Esophagus muscularis mucosa (tissue), 4 donors: ENCODE results near the gene GFRA1. TPM values are rescaled to one million over a fixed set of nuclear protein-coding genes. Genes with fewer than 3 reads are reported as not detected.

Experiments used
- DNase-seq: peaks from one replicate; pipeline ENCODE4 v3.0.0-alpha.2; 2017; ENCODE audit errors: extremely low spot score
- H3K27ac ChIP-seq, 4 donors: fragments of 200-600 bp; sonication (generic); replicated peaks in 1 of 4; 1 replicate in 3 of 4; 2 replicates in 1 of 4; pipeline ENCODE4 v1.5.1; 2016 to 2019; ENCODE audit warnings: mild to moderate bottlenecking in 1 of 4
- H3K27me3 ChIP-seq, 4 donors: fragments of 200-600 bp; sonication (generic); one replicate each; pipeline versions ENCODE4 v1.5.1 to v1.6.0; 2016 to 2019
- H3K36me3 ChIP-seq, 4 donors: fragments of 200-600 bp; sonication (generic); one replicate each; pipeline ENCODE4 v1.5.1; 2016 to 2019
- H3K4me1 ChIP-seq, 4 donors: fragments of 200-600 bp; sonication (generic); one replicate each; pipeline ENCODE4 v1.5.1; 2016 to 2019
- H3K4me3 ChIP-seq, 4 donors: fragments of 200-600 bp; sonication (generic); 1 replicate in 2 of 4; 2 replicates in 2 of 4; pipeline ENCODE4 v1.5.1; 2016 to 2019; ENCODE audit warnings: mild to moderate bottlenecking in 4 of 4, moderate library complexity in 1 of 4
- H3K9me3 ChIP-seq, 4 donors: fragments of 200-600 bp; sonication (generic); 1 replicate in 3 of 4; 2 replicates in 1 of 4; pipeline ENCODE4 v1.5.1; 2016 to 2019
- CTCF ChIP-seq, 3 experiments: fragments of 200-600 bp in 2 of 3; fragments of 450-650 bp in 1 of 3; sonication (generic) in 2 of 3; IDR thresholded peaks; one replicate each; pipeline ENCODE4 v1.5.1; 2017 to 2019; ENCODE audit warnings: antibody characterized with exemption in 3 of 3, mild to moderate bottlenecking in 2 of 3, moderate library complexity in 1 of 3
- EP300 ChIP-seq: sonication (generic); formaldehyde crosslinking; IDR thresholded peaks from one replicate; pipeline ENCODE4 v1.6.1; 2017; ENCODE audit warnings: antibody characterized with exemption
- POLR2A ChIP-seq: fragments of 450-650 bp; IDR thresholded peaks from one replicate; pipeline ENCODE4 v1.6.1; 2017; ENCODE audit warnings: antibody characterized with exemption, moderate library complexity, mild to moderate bottlenecking, low read depth
- POLR2AphosphoS5 ChIP-seq, 2 donors: sonication (generic); formaldehyde crosslinking; IDR thresholded peaks; one replicate each; pipeline ENCODE4 v1.6.1; 2017; ENCODE audit warnings: antibody characterized with exemption in 2 of 2
- WGBS: methylation state at CpG from one replicate; pipeline ENCODE4 v1.1.5; 2018; 5-methylcytosine and 5-hydroxymethylcytosine counted together
- intact Hi-C: fragments of 100-400 bp; cut with DNase I; formaldehyde crosslinking; loops from one replicate; pipeline ENCODE4 v1.15.1; 2023
- total RNA-seq, 4 donors: library from RNA; depleted of rRNA; stranded (reverse); fragments of >200 nt; gene quantifications; one replicate each; pipeline versions ENCODE4 v1.1.0 to v1.2.1, GENCODE V29; 2016

The GFRA1 gene
- total RNA-seq, 4 donors from 2014 or later: 44.0 to 73.4 (median 64.5) TPM

DNA sequence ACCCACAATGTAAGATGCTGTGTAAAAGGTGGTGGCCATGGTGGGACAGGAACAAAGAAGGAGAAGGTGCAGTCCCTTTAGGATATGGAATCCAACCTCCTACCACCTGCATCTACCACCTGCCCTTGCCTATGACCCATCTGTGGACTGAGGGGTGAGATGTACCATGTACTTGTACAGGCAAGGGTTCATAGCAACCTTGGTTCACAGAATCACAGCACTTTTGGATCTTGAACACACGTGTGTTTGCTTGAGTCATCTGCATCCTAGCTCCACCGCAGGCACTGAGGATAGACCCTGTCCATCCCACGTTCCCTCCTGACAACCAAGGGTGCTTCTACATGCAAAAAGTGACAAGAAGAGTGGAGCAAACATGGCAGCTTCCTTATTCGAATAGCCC is 162.3 kb downstream of the GFRA1 start:
- Histone ChIP-seq H3K4me3 (no peak overlapping the region), H3K36me3 (no peaks in the 10 kb centered on the region), H3K27me3 (no peaks in the 10 kb centered on the region), H3K27ac (no peak overlapping the region), H3K4me1 (no peaks in the 10 kb centered on the region), H3K9me3 (no peaks in the 10 kb centered on the region)
- TF ChIP-seq EP300 (no peak), CTCF (IDR thresholded peaks at IDR 0.05) (no peak), POLR2A (no peak), POLR2AphosphoS5 (IDR thresholded peaks at IDR 0.05) (no peak)
- intact Hi-C loops: no loop called here
- WGBS: 79% methylated on average over 4 of the region's 4 CpGs
- DNase-seq: no peak

GRCh38 chr10:116109881-116110280 is 163.1 kb downstream of the GFRA1 start:
- H3K4me1 ChIP-seq: no peaks in the 10 kb centered on the region
- no peaks in the 10 kb centered on the region for H3K36me3 ChIP-seq
- no peaks in the 10 kb centered on the region for H3K27me3 ChIP-seq
- TF ChIP-seq POLR2AphosphoS5 (IDR thresholded peaks at IDR 0.05): no peak
- no peak for TF ChIP-seq POLR2A
- no peak for TF ChIP-seq CTCF (IDR thresholded peaks at IDR 0.05)
- TF ChIP-seq EP300: no peak
- no CpG with 5 or more reads among the region's 2 CpGs for WGBS
- intact Hi-C loops: no loop called here
- no peaks in the 10 kb centered on the region for H3K9me3 ChIP-seq
- DNase-seq: no peak
- no peak overlapping the region for H3K4me3 ChIP-seq
- no peak overlapping the region for H3K27ac ChIP-seq

DNA sequence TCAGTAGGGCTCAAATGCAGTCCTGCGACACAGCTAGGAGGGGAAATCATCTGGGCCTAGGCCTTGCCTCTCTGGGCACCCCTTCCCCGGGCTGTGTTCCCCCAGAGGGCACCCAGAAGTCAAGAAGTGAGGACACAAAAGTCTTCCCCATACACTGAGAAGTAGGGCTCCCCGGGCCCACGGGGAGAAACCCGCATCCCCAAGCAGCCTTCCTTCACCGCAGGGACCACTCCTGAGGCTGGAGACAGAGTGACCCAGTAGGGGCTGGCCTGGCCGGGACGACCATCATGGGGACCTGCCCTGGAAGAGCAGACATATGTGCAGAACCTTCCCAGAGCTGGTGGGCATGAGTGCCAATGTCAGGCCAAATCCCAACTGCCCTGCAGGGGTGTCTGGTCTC is 163.5 kb downstream of the GFRA1 start:
- intact Hi-C loops: no loop called here
- WGBS: 83% methylated on average over 7 of the region's 8 CpGs
- Histone ChIP-seq H3K27me3 (no peaks in the 10 kb centered on the region), H3K27ac (no peak overlapping the region), H3K36me3 (no peaks in the 10 kb centered on the region), H3K9me3 (no peaks in the 10 kb centered on the region), H3K4me3 (no peak overlapping the region), H3K4me1 (no peaks in the 10 kb centered on the region)
- no peak for TF ChIP-seq POLR2AphosphoS5 (IDR thresholded peaks at IDR 0.05)
- no peak for TF ChIP-seq POLR2A
- no peak for TF ChIP-seq EP300
- no peak for TF ChIP-seq CTCF (IDR thresholded peaks at IDR 0.05)
- no peak for DNase-seq

- Histone ChIP-seq H3K4me3 (no peak overlapping the region), H3K4me1 (no peaks in the 10 kb centered on the region), H3K27ac (no peak overlapping the region), H3K36me3 (no peaks in the 10 kb centered on the region), H3K9me3 (no peaks in the 10 kb centered on the region), H3K27me3 (no peaks in the 10 kb centered on the region)
- WGBS: 63% methylated on average over 3 of the region's 3 CpGs
- no peak for DNase-seq
- intact Hi-C loops: no loop called here
- TF ChIP-seq POLR2AphosphoS5 (IDR thresholded peaks at IDR 0.05) (no peak), POLR2A (no peak), CTCF (IDR thresholded peaks at IDR 0.05) (no peak), EP300 (no peak)
These were observed 164.9 kb downstream of the GFRA1 start for GRCh38 chr10:116108095-116108494.

GRCh38 chr10:116106611-116107010 is 166.4 kb downstream of the GFRA1 start:
- WGBS: 91% methylated on average over 5 of the region's 5 CpGs
- no peaks in the 10 kb centered on the region for H3K36me3 ChIP-seq
- H3K4me1 ChIP-seq: no peaks in the 10 kb centered on the region
- no peaks in the 10 kb centered on the region for H3K9me3 ChIP-seq
- H3K27me3 ChIP-seq: no peaks in the 10 kb centered on the region
- intact Hi-C loops: no loop called here
- no peak overlapping the region for H3K27ac ChIP-seq
- TF ChIP-seq EP300 (no peak), CTCF (IDR thresholded peaks at IDR 0.05) (no peak), POLR2A (no peak), POLR2AphosphoS5 (IDR thresholded peaks at IDR 0.05) (no peak)
- H3K4me3 ChIP-seq: no peak overlapping the region
- no peak for DNase-seq
